Dedifferentiated amniotic fluid mesenchymal stem cell (primary cell): Measurements from ENCODE around the gene ATG9B.

ENCODE experiments used
- DNase-seq: peaks from one replicate; pipeline ENCODE4 v3.0.0-alpha.2; 2016; ENCODE audit errors: extremely low spot score

The ATG9B gene, protein sequence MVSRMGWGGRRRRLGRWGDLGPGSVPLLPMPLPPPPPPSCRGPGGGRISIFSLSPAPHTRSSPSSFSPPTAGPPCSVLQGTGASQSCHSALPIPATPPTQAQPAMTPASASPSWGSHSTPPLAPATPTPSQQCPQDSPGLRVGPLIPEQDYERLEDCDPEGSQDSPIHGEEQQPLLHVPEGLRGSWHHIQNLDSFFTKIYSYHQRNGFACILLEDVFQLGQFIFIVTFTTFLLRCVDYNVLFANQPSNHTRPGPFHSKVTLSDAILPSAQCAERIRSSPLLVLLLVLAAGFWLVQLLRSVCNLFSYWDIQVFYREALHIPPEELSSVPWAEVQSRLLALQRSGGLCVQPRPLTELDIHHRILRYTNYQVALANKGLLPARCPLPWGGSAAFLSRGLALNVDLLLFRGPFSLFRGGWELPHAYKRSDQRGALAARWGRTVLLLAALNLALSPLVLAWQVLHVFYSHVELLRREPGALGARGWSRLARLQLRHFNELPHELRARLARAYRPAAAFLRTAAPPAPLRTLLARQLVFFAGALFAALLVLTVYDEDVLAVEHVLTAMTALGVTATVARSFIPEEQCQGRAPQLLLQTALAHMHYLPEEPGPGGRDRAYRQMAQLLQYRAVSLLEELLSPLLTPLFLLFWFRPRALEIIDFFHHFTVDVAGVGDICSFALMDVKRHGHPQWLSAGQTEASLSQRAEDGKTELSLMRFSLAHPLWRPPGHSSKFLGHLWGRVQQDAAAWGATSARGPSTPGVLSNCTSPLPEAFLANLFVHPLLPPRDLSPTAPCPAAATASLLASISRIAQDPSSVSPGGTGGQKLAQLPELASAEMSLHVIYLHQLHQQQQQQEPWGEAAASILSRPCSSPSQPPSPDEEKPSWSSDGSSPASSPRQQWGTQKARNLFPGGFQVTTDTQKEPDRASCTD

DNA sequence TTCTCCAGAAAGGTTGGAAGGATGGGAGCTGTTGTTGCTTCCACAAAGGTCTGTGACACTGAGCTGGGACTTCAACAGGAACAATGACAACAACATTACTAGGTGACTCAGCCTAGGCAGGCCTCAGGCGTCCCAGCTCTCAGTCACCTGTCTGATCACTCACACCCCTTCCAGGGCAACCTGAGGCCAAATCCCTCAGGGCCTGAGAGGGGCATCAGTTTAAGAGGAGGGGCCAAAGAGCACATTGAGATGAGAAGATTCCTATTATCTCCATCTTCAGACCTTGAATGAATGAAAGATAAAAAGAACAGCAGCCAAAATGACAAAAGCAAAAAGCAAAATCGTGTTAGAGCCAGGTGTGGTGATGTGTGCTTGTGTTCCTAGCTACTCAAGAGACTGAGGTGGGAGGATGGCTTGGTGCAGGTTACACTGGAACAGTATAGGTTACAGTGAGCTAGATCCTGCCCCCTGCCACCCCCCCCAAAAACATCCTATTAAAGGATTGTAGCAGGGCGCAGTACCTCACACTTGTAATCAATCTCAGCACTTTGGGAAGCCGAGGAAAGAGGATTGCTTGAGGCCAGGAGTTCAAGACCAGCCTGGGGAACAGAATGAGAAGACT, at the start of gene ATG9B:
ATG9B (minus strand) TSS at position 60 of the 622 bp plus-strand sequence. CDS start 71 bp downstream, outside the sequence.
- DNase-seq = no peak

DNA sequence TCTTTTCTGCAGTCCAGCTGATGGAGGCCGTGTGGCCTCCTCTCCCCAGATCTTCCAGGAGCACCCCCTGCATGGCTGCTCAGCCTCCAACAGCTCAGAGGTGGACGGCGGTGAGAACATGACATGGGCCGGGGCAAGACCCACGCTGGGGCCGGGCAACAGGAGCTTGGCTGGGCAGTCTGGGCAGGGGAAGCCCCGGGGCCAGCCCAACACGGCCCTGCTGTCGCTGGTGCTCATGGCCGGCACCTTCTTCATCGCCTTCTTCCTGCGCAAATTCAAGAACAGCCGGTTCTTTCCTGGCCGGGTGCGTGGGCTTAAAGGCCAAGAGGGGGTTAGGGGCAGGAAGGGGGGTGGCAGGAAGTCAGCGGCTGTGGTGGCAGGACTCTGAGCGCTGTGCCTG, 49.7 kb upstream of the ATG9B start:
- DNase-seq = no peak

DNA sequence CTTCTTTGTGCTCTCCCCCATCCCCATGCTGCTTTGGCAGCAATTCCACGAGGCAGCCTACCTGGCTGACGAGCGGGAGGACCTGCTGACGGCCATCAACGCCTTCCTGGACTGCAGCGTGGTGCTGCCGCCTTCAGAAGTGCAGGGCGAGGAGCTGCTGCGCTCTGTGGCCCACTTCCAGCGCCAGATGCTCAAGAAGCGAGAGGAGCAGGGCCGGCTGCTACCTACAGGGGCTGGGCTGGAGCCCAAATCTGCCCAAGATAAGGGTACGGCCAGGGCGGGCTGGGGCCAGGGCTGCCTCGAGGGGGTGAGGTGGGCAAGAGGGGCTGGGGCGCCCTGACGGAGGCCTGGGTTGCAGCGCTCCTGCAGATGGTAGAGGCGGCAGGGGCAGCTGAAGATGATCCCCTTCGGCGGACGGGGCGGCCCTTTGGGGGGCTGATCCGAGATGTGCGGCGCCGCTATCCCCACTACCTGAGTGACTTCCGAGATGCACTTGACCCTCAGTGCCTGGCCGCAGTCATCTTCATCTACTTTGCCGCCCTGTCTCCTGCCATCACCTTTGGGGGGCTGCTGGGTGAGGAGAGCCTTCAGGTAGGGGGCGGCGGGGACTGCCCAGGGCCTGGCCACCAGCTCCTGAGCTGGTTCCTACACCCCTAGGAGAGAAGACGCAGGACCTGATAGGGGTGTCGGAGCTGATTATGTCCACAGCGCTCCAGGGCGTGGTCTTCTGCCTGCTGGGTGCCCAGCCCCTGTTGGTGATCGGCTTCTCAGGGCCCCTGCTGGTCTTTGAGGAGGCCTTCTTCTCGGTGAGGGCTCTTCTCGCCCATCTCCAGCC, 47.0 kb upstream of the ATG9B start:
- DNase-seq = no peak

DNA sequence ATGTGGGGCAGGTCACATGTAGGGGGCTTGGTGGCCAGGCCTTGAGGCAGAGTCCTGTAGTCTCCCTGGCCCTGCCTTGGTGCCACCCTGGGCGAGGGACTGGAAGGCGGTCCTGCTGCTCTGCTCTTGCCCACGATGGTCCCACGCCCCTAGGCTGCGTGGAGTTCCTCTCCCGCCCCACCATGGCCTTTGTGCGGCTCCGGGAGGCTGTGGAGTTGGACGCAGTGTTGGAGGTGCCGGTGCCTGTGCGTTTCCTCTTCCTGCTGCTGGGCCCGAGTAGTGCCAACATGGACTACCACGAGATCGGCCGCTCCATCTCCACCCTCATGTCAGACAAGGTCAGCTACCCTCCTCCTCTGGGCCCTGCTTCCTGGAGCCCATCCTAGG, 46.3 kb upstream of the ATG9B start:
- no peak for DNase-seq

DNA sequence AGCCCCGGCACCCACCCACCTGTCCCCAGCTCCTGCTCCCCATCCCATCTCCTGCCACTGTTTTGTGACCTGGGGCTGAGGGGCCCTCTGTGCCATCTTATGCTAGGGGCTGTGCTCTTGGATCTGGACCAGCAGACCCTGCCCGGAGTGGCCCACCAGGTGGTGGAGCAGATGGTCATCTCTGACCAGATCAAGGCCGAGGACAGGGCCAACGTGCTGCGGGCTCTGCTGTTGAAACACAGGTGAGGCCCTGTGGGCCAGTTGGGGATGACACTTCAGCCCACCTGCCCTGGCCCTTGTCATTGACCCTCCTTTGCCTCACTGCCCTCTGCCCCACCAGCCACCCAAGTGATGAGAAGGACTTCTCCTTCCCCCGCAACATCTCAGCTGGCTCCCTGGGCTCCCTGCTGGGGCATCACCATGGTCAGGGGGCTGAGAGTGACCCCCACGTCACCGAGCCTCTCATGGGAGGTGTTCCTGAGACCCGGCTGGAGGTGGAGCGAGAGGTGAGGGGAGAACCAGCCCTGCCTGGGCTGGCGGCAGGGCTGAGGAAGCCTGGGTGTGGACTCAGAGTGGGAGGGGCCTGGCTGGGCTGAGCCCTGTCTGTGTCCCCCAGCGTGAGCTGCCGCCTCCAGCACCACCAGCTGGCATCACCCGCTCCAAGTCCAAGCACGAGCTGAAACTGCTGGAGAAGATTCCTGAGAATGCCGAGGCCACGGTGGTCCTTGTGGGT, 45.7 kb upstream of the ATG9B start:
- DNase-seq = no peak

DNA sequence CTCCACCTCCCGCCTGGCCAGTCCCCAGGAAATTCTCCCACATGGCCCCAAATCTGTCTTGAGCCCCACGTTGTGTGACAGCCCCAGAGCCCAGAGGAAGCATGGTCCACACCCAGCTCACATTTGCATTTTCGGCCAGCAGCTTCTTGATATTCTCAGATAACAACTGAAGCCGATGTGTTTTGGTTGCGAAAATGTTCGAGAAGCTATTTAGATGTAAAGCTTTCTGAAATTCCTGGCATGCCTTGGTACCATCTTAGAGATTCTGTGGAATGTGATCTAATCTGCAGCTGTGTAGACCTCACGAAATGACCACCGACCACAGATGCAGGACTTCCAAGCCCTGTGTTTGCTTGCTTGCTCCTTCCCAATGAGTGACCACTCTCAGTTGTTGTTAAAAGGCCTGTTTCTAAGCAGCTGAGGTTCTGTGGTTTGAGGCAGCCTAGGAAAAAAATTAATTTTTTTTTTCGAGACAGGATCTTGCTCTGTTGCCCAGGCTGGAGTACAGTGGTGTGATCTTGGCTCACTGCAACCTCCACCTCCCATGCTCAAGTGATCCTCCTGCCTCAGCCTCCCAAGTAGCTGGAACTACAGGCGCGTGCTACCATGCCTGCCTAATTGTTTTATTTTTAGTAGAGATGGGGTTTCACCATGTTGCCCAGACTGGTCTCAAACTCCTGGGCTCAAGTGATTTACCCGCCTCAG, 43.9 kb upstream of the ATG9B start:
- DNase-seq = no peak

DNA sequence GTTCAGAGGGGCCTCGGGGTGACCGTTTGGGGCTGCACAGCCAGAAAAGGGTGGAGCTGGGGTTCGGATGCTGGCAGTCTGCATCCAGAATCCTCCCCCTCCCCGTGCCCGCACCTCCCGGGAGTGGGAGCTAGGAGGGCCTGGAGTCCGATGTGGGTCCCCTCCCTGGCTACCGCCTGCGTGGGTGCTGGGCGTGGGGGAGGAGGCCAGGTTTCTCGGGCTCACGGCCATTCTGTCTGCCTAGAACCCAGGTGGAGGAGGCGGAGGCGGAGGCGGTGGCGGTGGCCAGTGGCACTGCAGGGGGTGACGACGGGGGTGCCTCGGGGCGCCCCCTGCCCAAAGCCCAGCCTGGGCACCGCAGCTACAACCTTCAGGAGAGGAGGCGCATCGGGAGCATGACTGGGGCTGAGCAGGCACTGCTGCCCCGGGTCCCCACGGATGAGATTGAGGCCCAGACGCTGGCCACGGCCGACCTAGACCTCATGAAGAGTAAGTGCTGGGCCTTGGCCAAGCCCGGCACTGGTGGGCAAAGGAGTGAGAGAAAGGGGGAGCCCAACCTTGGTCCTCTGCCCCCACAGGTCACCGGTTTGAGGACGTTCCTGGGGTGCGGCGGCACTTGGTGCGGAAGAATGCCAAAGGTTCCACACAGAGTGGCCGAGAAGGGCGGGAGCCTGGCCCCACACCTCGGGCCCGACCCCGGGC, 42.1 kb upstream of the ATG9B start:
- no peak for DNase-seq

DNA sequence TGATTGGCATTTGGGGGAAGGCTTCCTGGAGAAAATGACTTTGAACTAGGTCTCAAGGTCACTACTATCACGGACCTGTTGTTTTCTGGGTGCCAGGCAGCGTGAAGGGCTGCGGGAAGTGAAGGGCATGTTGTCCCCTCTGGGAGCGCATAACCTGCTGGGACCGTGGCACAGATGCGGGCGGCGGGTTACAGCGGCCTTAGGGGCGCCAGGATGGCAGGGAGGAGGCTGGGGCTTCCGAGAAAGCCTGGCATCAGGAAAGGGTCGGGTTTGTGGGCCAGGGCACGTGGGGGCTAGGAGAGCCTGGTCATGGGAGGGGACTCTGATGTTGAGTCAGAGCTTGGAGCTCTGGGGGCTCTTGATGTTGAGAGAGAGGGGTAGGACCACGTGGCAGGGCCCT, 41.2 kb upstream of the ATG9B start:
- no peak for DNase-seq

DNA sequence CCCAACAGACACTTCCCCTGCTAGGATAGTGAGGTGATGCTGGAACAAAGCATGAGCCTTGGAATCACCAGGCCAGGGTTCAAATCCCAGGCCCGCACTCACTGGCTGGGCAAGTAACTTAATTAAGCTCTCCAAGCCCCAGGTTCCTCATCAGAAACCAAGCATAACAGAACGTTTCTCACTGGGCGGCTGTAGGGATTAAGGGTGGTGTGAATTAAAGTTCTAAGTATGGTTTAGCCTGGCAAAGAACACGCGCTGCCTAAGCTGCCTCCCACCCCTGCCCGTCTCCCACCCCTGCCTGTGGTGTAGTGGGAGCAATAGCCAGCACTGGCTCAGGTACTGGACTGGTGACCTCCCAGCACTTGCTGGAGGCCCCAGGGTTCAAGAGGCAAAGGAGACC, 40.7 kb upstream of the ATG9B start:
- no peak for DNase-seq

DNA sequence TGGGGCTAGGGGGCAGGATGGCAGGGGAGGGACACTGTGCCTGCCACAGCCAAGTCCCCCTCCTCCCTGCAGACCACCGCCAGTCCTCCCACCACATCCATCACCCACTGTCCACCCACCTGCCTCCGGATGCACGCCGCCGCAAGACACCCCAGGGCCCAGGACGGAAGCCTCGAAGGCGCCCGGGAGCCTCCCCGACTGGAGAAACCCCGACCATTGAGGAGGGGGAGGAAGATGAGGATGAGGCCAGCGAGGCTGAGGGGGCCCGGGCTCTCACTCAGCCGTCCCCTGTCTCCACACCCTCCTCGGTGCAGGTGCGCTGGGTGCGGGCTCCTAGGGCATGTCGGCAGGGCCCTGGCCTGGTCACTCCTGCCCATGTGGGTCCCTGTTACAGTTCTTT, 40.2 kb upstream of the ATG9B start:
- no peak for DNase-seq

DNA sequence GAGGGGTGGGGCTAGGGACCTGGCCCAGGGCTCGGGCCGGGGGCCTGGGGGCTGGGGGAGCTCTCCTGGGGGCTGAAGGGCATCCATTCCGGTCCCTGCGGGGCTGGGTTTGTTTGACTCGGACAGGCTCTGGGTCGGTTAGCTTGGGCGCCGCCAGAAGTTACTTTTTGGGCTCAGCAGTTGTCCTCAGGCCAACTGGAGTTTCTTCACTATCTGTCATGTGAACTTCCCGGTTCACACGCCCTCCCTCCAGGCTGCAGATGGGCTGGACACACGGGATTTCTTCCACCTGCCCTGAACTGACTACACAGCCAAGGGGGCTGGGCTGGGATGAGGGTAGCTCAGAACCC, 38.9 kb upstream of the ATG9B start:
- no peak for DNase-seq

DNA sequence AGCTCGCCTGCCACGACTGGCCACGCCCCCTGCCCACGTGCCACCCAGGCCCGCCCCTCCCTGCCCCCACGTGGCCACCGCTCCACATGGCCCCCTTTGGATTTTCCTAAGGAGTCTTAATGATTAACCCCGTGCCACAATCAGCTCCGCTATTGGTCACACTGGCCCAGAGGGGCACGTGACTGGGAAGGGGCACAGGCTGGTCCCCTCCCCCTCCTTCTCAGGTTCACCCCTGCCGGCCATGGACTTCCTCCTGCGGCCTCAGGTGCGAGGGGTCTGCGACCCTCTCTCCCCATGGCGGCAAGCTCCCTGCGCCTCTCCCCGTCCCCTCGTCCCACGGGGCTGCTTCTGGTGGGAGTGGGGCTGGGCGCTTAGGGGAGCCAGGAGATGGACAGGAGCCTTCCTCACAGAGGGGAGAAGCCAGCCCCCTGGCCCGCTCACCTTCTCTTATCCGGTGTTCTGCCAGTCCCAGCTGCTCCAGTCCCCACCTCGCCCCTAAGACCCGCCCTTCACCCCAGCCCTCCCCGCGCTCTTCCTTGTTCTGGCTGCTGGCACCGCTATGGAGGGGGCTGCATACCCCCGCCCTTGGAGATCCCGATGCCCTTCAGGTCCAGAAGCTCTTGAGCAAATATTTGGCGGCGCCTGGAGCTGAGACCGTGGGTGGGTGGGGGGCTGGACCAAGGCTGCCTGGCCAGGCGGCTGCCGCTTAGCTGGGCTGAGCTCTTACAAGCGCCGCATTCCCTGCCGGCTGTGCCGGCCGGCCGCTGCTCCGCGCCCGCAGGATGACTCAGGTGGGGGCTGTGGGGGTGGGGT, 38.3 kb upstream of the ATG9B start:
- peak; percentile 45 for DNase-seq

DNA sequence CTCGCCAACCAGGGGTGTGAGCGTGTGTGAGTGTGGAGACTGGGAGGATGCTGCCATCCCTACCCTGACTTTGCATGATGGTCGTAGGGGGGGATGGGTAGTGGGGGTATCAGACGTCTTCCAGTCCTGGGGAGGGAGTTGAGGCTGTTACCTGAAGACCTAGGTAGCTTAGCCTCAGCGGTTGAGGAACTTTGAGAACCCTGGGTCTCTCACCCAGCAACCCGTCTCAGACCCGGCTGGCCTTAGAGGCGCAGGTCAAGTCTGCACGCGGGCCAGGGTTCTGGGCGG, 37.8 kb upstream of the ATG9B start:
- no peak for DNase-seq

DNA sequence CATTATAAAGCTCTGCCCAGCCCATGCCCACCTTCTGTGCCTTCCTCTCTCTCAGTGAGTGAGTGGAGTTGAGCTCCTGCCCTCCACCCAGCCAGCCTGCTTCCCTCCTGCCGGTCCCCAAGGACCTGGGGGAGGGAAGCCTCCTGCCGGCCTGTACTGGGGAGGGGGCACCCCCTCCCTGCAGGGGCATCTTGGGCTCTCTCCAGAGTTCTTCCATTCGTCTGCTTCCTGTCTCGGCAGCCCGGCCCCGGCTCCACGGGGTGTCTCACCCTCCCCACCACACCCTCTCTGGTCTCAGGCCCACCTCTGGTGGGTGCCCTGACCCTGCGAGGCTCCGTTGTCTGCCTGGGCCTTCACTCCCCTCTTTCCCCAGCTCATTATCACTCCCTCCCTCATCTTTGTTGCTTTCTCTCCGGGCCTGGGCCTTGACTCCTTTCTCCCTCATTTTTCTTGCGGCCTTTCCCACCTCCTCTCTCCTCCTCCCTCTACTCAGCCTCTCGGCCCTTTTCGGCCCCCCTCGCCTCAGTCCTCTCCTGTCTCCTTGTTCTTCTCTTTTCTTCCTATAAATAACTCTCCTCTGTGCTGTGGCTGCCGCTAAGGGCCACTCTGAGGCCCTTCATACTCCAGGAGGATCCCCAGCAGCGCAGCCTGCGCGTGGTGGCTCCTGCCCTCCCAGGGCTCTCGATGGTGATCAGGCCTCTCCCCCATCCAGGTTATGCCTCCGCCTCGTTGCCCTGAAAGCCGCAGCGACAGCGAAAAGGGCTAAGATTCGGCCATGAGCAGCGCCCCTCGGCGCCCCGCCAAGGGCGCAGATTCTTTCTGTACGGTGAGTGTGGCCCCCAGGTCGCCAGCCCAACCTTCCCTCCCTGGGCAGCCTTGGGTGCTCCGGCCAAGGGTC, 37.2 kb upstream of the ATG9B start:
- DNase-seq = no peak

DNA sequence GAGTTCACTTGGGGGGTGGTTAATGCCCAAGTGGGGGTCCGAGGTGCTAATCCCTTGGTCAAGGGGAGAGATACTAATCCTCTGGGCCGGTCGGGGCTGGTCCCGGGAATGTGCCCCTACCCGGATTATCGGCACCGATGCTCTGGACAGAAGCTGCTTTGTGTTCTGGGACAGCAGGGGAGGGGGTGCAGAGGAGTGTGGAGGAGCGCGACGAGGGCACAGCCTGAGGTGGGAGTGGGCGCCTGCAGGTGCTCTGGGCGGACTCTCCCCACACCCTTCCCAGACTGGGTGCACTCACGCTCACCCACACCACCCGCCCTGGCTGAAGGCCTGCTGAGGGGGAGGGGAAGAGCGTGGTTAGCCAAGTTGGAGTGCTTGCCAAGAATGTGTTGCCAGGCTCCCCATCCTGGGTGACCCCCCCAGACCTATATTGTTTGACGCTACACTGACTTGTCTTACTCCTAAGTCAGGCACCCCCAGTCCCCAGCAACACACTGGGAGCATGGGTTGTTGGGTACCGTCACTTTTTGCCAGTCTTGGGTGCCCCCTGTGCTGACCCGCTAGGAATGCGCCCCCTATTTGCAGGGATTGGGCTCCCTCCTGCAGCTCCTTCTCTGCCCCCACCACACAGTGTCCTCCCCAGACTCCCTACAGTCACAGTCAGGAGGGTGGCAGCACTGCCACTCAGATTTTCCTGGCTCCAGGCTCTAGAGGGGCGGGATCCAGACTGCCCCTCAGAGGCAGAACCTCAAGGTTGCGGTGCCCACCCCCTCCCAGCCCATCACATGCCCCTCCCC, 36.3 kb upstream of the ATG9B start:
- DNase-seq = no peak

DNA sequence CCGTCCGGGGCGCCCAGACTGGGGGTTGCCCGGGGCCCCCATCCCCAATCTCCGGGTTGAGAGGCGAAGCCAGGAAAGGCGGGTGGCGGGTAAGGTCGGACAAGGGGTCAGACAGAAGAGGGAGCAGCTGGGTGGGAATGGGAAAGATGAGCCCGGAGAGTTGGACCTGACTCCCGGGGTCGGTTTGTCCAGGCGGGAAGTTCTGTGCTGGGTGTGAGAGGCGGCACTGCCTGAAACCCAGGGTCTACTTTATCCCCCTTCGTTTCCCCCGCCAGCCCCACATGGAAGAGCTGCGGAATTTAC, 35.8 kb upstream of the ATG9B start:
- no peak for DNase-seq

DNA sequence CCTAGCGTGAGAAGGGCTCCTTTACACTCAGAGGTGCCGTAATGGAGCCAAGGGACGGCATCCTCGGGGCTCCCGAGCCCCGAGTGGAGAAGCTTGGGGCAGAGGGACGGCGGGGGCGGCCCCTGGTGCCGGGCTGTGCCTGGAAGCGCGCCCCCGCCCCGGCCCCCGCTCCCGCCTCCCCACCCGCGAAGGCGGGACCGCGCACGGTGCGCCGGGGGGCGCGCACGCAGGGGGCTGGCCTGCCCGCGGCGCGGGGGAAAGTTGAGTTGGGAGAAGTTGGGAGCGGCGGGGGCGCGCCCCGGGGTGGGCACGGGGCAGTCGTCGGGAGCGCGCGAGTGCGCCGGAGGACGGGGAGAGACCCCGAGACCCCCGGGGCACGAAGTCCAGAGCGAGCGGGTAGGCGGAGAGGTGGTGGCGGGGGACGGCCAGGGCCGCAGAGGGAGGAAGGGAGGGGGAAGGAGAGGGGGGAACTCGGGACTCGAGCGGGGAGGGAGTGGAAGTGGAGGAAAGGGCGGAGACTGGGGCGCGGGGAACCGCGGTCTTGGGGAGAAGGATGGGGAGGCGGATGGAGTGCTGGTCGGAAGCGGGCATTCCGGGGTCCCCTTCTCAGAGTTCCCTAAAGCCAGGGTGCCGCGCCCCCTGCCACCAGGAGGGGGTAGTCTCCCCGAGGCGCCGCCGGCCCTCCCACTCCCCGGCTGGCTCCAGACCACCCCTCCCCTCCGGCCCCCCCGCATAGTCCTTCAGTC, 35.2 kb upstream of the ATG9B start, which contains the start of gene SLC4A2:
SLC4A2 (plus strand) TSS at position 223 of the 746 bp plus-strand sequence. CDS start 2,399 bp downstream, outside the sequence.
- DNase-seq = peak; percentile 40
